Measurements from ENCODE around the gene PTX4.

The PTX4 gene

DNA sequence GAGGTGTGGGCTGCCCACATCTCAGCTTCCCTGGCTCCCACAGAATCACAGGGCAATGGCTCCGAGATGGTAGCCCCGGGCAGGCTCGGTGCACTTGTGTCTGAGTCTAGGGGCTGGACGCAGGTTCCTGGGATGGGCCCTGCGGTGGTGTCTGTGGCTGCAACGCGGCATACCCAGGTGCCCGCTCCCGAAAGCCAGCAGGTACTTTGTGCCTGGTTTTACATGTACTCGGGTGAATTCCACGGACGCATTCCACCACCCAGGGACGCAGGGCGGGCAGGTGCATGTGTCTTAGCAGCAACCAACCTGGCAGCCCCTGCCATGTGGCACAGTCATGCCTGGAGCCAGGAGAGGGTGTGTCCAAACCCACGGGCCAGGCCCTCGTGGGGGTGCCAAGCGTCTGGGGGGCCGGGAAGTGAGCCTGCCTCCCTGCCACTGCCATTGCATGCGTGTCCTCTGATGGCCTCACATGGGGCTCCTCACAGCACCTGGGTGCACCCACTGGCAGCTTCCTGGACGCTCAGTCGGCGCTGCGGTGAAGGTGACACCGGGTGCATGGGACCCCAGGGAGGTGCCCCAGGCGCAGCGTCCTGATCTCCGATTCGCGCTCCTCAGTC lies 40.3 kb upstream of the PTX4 start:
- no peaks in the 10 kb centered on the region for H3K9me3 Mint-ChIP-seq
- no peaks in the 10 kb centered on the region for H3K27me3 Mint-ChIP-seq
- H3K4me1 Mint-ChIP-seq (ENCODE audit: low read depth in 2 of 2): peaks cover 6 to 18% of the 10 kb centered on the region in 2 donors
- DNase-seq (no peak), ATAC-seq (replicated peaks) (no peak)
- H3K36me3 Mint-ChIP-seq (ENCODE audit: insufficient read depth): peaks cover 8% of the 10 kb centered on the region
- H3K27ac Mint-ChIP-seq: no peak overlapping the region
- no peak overlapping the region for H3K4me3 Mint-ChIP-seq

DNA sequence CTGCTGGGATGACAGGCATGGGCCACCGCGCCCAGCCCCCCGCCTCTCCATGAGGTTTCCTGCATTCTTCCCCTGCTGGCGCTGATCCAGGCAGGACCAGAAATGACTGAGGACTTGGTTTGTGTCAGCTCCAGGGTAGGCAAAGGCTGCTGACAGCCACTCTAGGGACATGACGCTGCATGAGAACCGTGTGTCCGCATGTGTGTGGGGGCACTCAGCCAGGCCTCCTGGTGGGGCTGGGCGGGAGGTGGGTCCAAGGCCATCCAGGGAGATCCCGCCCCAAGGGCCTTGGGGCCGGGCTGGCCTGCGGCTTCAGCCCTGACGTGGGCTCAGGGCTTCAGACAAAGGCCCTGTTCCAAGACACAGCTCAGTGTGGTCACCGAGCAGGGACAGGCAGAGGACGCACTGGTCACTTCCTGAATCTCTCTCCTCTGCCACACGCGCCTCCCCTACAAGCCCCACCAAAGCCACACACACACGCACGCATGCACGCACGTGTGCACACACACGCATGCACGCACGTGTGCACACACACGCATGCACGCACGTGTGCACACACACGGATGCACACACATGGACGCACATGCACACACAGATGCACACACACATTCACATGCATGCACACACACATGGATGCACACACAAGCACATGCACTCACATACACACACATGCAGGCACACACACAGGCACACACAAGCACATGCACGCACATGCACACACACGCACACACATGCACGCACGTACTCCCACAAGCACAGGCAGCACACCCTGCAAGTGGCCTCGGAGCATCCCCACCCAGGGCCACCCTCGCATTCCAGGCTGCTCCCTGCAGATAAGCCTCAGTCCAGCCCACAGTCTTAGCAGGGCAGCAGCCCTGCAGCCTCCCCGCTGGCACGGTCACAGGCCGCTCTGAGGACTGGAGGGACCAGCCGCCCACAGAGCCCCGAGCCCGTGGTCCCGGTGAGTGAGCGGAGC lies 39.4 kb upstream of the PTX4 start:
- no peaks in the 10 kb centered on the region for H3K9me3 Mint-ChIP-seq
- no peak for DNase-seq
- no peak overlapping the region for H3K27ac Mint-ChIP-seq
- no peak overlapping the region for H3K4me3 Mint-ChIP-seq
- ATAC-seq (replicated peaks): no peak
- H3K4me1 Mint-ChIP-seq (ENCODE audit: low read depth in 2 of 2): peaks cover 6 to 15% of the 10 kb centered on the region in 2 donors
- peaks cover 6% of the 10 kb centered on the region for H3K36me3 Mint-ChIP-seq (ENCODE audit: insufficient read depth)
- H3K27me3 Mint-ChIP-seq: no peaks in the 10 kb centered on the region

DNA sequence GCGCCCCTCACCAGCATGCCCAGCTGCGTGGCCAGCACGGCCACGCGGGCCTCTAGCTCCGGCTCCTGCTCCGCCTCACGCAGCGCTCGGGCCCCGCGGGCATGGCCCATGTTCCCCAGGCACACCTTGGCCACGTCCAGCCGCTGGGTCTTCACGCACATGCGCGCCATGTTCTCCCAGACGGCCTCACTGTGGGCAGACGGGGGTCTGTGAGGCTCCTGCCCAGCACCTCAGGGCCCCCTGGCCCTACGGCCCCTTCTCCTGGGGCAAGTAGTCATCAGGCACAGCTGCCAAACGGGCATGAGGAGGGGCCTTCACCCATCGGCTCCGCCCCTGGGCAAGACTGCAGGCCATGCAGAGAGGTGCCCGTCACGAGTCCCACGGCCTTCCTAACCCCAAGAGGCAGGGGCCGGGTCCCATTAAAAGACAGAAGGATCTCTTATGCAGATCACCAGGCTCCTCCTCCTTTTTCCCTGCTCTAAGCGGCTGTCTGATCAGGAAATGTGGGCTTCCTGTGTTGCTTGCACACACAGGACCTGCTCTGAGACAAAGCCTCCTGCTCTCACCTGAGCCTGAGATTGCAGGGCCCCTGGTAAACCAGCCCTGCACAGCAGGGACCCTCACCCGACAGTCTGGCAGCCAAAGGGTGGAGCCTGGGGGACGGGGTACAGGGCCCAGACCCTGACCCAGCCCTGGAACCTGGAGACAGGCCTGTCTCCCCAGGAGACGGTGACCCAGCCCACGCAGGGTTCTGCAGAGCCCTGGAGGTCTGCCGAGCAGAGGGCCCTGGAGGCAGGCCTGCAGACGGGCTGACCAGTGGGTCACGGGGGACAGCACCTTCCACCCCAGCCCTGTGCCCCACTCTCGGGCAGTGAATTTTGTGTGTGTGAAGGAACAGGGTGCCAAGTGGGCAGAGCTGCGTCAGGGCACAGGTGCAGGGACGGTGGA lies 38.1 kb upstream of the PTX4 start:
- Mint-ChIP-seq H3K4me1 (ENCODE audit: low read depth in 2 of 2) (peaks cover 6 to 12% of the 10 kb centered on the region in 2 donors), H3K9me3 (no peaks in the 10 kb centered on the region), H3K27me3 (no peaks in the 10 kb centered on the region), H3K27ac (peak overlapping the region; percentile 23 to 46), H3K4me3 (peak overlapping the region; percentile 60 to 70), H3K36me3 (ENCODE audit: insufficient read depth) (peaks cover 5% of the 10 kb centered on the region)
- DNase-seq: peak in 1 of 3 experiments; percentile 19
- peak; percentile 72 for ATAC-seq (replicated peaks)

DNA sequence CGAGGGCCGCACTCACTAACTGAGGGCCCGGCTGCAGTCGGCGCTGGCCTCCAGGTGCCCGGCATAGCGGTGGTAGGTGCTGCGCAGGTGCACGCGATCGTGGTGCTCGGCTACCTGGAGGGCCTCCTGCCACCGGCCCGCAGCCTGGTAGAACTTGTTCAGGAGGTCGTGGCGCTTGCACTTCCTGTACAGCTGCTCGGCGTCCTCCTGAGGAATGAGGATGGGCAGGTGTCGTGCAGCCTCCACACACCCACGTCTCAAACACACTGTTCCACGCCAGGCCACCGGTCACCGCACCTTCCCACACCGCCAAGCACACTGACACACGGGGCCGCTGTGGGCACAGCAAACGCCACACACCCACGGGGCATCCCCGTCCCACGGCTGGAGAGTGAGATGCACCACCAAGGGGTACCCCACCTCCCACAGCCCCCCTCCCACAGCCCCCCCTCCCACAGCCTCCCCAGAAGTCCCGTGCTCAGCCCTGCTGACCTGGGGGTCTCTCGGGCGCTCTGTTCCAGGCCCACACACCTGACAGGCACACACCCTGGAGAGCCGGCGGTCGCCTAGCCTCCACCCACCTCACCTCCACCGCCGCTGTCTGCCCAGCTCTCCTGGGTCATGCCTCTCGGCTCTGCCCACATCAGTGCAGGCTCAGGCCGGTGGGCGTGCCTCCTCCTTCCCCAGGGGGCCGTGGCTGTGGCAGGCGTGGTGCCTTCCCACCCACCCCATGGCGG lies 37.3 kb upstream of the PTX4 start:
- H3K9me3 Mint-ChIP-seq: no peaks in the 10 kb centered on the region
- peak overlapping the region; percentile 60 to 70 for H3K4me3 Mint-ChIP-seq
- peaks cover 5% of the 10 kb centered on the region for H3K36me3 Mint-ChIP-seq (ENCODE audit: insufficient read depth)
- H3K27me3 Mint-ChIP-seq: no peaks in the 10 kb centered on the region
- DNase-seq (no peak), ATAC-seq (replicated peaks) (peak; percentile 68)
- H3K27ac Mint-ChIP-seq: peak overlapping the region in 1 of 2 donors; percentile 23
- peaks cover 6 to 10% of the 10 kb centered on the region in 2 donors for H3K4me1 Mint-ChIP-seq (ENCODE audit: low read depth in 2 of 2)

DNA sequence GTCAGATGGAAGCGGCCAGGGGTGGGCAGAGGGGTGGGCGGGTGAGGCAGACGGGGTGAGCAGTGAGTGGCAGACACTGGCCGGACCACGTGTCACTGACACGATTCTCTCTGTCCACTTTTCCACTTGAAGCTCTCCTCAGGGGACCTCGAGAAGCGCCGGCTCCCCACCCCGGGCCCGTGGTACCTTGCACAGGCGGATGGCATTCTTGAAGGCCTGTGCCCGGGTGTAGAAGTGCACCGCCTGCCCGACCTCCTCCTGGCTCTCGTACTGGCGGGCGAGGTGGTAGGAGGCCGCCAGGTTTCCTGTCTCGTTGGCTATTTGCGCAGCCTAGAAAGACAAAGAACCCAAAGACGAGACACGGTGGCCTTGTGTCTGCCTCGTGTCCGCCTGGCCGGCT lies 35.6 kb upstream of the PTX4 start:
- Mint-ChIP-seq H3K4me3 (no peak overlapping the region), H3K4me1 (ENCODE audit: low read depth in 2 of 2) (peaks cover 6 to 10% of the 10 kb centered on the region in 2 donors), H3K36me3 (ENCODE audit: insufficient read depth) (peaks cover 5% of the 10 kb centered on the region), H3K27ac (no peak overlapping the region), H3K27me3 (no peaks in the 10 kb centered on the region), H3K9me3 (no peaks in the 10 kb centered on the region)
- no peak for DNase-seq
- ATAC-seq (replicated peaks): no peak

DNA sequence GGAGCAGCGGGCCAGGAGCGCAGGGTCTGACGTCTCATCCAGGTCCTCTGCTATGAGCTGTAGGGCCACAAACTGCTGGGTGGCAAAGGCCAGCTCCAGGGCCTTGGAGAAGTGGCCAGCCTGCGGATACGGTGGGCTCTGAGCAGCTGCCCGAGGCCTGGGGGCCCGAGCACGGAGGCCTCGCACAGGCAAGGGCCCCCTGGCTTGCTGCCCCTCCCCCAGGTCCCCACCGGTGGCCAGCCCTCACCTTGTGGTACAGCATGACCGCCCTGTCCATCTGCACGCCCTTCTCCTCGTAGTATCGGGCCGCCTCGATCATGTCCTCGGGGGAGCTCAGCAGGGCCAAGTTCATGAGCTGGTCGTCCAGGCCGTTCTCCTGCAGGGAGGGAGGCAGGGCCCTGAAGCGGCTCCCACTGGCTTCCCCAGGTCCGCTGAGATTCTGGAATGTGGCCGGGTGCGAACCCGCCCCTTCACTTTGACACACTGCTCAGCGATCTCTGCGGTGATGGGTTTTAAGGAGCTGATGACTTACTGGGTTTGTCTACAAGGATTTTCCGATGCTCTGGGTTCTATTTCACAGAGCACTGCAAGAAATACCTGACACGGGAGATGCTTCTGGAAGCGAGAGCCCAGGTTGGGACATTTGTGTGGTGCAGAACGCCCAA lies 35.0 kb upstream of the PTX4 start:
- Mint-ChIP-seq H3K9me3 (no peaks in the 10 kb centered on the region), H3K27me3 (no peaks in the 10 kb centered on the region), H3K4me3 (no peak overlapping the region), H3K36me3 (ENCODE audit: insufficient read depth) (peaks cover 5% of the 10 kb centered on the region), H3K4me1 (ENCODE audit: low read depth in 2 of 2) (peaks cover 6 to 10% of the 10 kb centered on the region in 2 donors), H3K27ac (no peak overlapping the region)
- no peak for DNase-seq
- no peak for ATAC-seq (replicated peaks)

DNA sequence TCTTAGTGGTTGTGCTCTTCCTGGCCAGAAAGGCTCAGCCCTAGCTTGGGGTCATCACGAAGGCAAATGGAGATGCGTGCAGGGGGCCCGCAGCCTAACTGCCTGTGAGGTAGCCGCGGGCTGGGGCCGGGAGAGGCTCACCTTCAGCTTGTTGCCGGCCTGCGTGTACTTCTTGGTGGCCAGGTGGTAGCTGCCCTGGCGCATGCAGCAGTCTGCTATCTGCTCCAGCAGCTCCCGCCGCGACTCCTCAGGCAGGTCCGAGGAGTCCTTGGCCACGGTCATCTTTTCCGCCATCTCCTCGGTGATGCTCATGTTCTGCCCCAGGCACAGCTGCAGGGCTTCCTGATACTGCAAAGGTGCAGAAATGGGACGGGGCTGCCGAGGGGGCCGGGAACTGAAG lies 31.7 kb upstream of the PTX4 start:
- Mint-ChIP-seq H3K9me3 (no peaks in the 10 kb centered on the region), H3K4me1 (ENCODE audit: low read depth in 2 of 2) (no peaks in the 10 kb centered on the region), H3K36me3 (ENCODE audit: insufficient read depth) (peaks cover 3% of the 10 kb centered on the region), H3K27me3 (no peaks in the 10 kb centered on the region), H3K4me3 (no peak overlapping the region), H3K27ac (no peak overlapping the region)
- no peak for ATAC-seq (replicated peaks)
- no peak for DNase-seq

DNA sequence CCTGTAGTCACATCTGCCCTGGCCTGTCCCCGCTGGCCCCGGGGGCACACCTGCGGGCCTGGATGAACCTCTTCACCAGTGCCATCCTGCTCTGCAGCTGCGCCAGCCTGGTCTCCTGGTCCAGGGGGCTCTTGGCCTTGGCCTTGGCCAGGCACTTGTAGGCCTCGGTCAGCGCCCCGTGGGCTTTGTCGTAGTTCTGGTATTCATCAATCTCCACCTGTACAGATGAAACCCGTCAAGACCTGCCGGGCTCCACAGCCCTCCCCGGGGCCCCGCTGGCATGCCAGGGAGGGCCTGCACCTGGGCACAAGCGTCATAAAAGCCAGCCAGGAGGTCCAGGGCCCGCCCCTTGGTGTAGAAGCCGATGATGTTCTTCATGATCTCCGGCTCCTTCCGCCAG lies 31.1 kb upstream of the PTX4 start:
- peaks cover 3% of the 10 kb centered on the region for H3K36me3 Mint-ChIP-seq (ENCODE audit: insufficient read depth)
- no peaks in the 10 kb centered on the region for H3K27me3 Mint-ChIP-seq
- H3K4me1 Mint-ChIP-seq (ENCODE audit: low read depth in 2 of 2): no peaks in the 10 kb centered on the region
- DNase-seq (no peak), ATAC-seq (replicated peaks) (no peak)
- no peak overlapping the region for H3K27ac Mint-ChIP-seq
- H3K4me3 Mint-ChIP-seq: no peak overlapping the region
- H3K9me3 Mint-ChIP-seq: no peaks in the 10 kb centered on the region

DNA sequence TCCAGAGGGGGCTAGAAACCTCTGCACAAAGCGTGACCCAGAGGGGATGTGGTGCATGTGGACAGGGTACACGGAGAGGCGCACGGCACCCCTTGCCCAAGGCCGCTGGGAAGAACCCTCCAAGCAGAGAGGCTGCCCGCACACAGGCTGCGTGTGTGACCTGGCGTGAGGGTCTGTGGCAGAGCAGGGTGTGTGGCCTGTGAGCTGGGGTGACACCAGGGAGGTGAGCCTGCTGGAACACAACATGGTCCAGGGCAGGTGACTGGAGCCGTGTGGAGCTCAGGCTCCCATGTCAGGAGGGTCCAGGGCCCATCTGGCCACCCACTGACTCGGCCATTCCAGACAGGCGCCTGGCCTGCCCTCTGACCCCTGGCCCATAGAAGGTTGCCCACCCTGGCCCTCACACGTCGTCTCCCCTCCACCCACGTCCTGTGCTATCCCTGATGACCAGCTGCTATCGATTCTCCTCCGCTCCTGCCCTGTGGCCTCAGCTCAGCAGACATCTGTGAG lies 29.9 kb upstream of the PTX4 start:
- Mint-ChIP-seq H3K27ac (peak overlapping the region in 1 of 2 donors; percentile 10), H3K4me3 (no peak overlapping the region), H3K36me3 (ENCODE audit: insufficient read depth) (peaks cover 3% of the 10 kb centered on the region), H3K27me3 (no peaks in the 10 kb centered on the region), H3K4me1 (ENCODE audit: low read depth in 2 of 2) (no peaks in the 10 kb centered on the region), H3K9me3 (no peaks in the 10 kb centered on the region)
- DNase-seq: no peak
- no peak for ATAC-seq (replicated peaks)

DNA sequence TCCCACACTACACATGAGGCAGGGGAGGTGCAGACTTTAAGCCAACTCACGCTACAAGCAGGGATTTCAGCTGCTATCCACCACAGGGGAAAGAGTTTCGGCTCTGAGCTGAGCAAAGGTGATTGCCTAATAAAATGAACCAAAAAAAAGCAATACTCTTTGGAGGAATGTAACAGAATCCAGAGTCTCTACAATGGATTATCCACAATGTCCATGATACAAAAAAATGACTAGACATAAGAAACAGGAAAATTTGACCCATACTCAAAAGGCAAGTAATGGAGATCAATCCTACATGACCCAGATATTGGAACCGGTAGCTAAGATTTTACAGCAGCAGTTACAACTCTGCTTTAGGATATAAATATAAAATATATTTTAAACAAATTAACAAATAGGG lies 25.8 kb upstream of the PTX4 start:
- no peak overlapping the region for H3K4me3 Mint-ChIP-seq
- DNase-seq (no peak), ATAC-seq (replicated peaks) (no peak)
- H3K36me3 Mint-ChIP-seq (ENCODE audit: insufficient read depth): peaks cover 8% of the 10 kb centered on the region
- H3K4me1 Mint-ChIP-seq (ENCODE audit: low read depth in 2 of 2): no peaks in the 10 kb centered on the region
- no peaks in the 10 kb centered on the region for H3K9me3 Mint-ChIP-seq
- no peak overlapping the region for H3K27ac Mint-ChIP-seq
- H3K27me3 Mint-ChIP-seq: no peaks in the 10 kb centered on the region

DNA sequence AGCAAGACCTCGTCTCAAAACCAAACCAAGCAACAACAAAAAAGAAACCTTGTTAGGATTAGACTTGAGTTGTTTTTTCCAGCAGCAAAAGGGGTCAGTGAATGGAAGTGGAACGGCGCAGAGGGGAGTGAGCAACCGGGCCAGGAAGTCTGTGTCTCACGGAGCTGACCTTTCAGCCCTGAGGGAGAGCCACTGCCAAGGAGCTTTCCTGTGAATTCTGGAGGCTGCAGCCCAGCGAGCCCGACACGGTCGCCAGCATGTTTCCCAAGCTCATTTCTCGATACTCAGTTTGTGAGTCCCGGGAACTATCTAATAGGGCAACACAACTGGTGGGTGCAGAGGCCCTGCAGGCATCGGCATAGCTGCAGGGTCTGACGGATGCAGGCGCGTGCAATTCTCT lies 24.0 kb upstream of the PTX4 start:
- H3K27ac Mint-ChIP-seq: no peak overlapping the region
- no peak overlapping the region for H3K4me3 Mint-ChIP-seq
- ATAC-seq (replicated peaks): no peak
- no peaks in the 10 kb centered on the region for H3K9me3 Mint-ChIP-seq
- no peaks in the 10 kb centered on the region for H3K27me3 Mint-ChIP-seq
- no peak for DNase-seq
- no peaks in the 10 kb centered on the region for H3K4me1 Mint-ChIP-seq (ENCODE audit: low read depth in 2 of 2)
- peaks cover 9% of the 10 kb centered on the region for H3K36me3 Mint-ChIP-seq (ENCODE audit: insufficient read depth)
